SK-N-SH treated with all-trans-retinoic acid at 6 μM for 48 hours (cell line): Measurements from ENCODE around the gene DENND5B.
"Not testable (repeated sequence)": the region's sequence is repeated elsewhere in the genome, so short reads cannot be mapped to it uniquely, and the experiment has no call there.

ENCODE experiments used
- BACH2 ChIP-seq: fragments of 250-450 bp; sonication (Bioruptor Pico); IDR thresholded peaks from 2 replicates; pipeline ENCODE4 v1.9.0; 2021; ENCODE audit warnings: mild to moderate bottlenecking, borderline replicate concordance
- CREB5 ChIP-seq: fragments of 250-450 bp; sonication (Bioruptor Pico); IDR thresholded peaks from 2 replicates; pipeline ENCODE4 v1.5.1; 2020; ENCODE audit warnings: low read depth, mild to moderate bottlenecking, moderate library complexity
- ESRRG ChIP-seq: fragments of 250-450 bp; sonication (Bioruptor Pico); IDR thresholded peaks from 2 replicates; pipeline ENCODE4 v1.6.1; 2021; ENCODE audit warnings: mild to moderate bottlenecking
- PATZ1 ChIP-seq: fragments of 250-450 bp; sonication (Bioruptor Pico); IDR thresholded peaks from 2 replicates; pipeline ENCODE4 v1.8.0; 2020; ENCODE audit warnings: mild to moderate bottlenecking, moderate library complexity, borderline replicate concordance
- SNAI2 ChIP-seq: fragments of 250-450 bp; sonication (Bioruptor Pico); IDR thresholded peaks from 2 replicates; pipeline ENCODE4 v1.5.0; 2020; ENCODE audit warnings: mild to moderate bottlenecking, moderate library complexity
- ZC3H10 ChIP-seq: fragments of 250-450 bp; sonication (Bioruptor Pico); IDR thresholded peaks from 2 replicates; pipeline ENCODE4 v1.5.1; 2021; ENCODE audit warnings: mild to moderate bottlenecking, moderate library complexity
- ZNF70 ChIP-seq: fragments of 450-650 bp; formaldehyde crosslinking; IDR thresholded peaks from 2 replicates; pipeline ENCODE4 v1.5.0; 2020; ENCODE audit warnings: mild to moderate bottlenecking, moderate library complexity

- not testable (repeated sequence) for TF ChIP-seq SNAI2; ZC3H10 (CRISPR knock-in tag); ESRRG (CRISPR knock-in tag); ZNF70 (CRISPR knock-in tag); PATZ1 (CRISPR knock-in tag); CREB5 (CRISPR knock-in tag); BACH2
Measured at GRCh38 chr12:31377210-31377609, 213.7 kb downstream of the DENND5B start.
